T47D (cell line): ENCODE results near the gene PLAGL2.

Experiments used
- DNase-seq, 2 experiments: peaks; one replicate each; pipeline versions ENCODE4 v3.0.0 to v3.0.0-alpha.2; 2011 to 2012; ENCODE audit warnings: low read depth in 1 of 2, low spot score in 1 of 2
- JUND ChIP-seq: IDR thresholded peaks from 2 replicates; pipeline ENCODE4 v1.6.1; 2012; ENCODE audit warnings: low read depth
- in situ Hi-C: cut with HindIII; loops from 2 replicates; pipeline ENCODE4 v1.10.0; 2016; ENCODE audit warnings: low sequenced_read_pairs, low pct_unique_long_range_greater_than_20kb

Gene PLAGL2

DNA sequence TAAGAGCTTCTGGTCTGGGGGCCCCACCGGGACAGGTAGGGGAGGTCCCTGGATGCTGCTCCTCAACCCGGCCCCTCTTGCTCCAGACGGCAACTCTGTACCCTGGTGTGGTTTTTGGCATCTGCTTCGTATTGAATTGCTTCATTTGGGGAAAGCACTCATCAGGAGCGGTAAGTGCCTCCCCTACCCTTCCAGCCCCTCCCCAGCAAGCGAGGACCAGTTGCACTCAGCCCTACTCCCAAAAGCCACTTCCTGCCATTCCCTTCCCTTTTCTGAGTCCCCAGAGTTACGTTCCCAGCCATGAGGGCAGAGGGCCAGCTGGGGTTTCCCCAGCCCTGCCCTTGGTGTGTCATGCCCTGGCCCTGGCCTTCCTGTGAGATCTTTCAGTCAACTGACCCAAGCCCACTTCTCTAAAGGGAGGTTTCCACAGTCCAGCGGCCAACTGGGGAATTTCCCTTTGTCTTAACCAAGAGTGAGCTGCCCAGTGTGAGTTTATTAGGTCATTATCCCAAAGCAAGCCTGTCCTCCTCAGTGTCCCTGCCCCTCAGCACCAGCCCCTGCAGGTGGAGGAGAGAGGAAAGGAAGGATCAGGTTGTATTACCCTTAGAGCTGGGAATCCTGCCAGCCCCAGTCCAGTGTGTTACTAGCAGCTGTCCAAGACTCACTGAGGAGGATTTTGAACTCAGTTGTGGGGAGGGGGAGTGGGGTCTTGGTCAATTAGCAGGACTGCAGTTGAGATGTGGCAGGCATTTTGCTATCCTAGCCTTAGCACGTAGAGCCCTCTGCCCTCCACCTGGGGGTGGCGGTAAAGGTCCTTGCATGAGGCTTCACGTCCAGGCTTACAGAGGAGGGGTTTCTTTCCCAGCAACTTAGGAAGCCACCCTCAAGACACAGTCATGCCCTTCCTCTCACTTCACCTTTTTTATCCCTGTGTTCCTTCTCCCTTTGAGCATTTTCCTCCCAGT is 52.2 kb downstream of the PLAGL2 start:
- DNase-seq, result peak in 1 of 2 experiments; percentile 53
- in situ Hi-C loops, result no loop called here
- no peak for TF ChIP-seq JUND

DNA sequence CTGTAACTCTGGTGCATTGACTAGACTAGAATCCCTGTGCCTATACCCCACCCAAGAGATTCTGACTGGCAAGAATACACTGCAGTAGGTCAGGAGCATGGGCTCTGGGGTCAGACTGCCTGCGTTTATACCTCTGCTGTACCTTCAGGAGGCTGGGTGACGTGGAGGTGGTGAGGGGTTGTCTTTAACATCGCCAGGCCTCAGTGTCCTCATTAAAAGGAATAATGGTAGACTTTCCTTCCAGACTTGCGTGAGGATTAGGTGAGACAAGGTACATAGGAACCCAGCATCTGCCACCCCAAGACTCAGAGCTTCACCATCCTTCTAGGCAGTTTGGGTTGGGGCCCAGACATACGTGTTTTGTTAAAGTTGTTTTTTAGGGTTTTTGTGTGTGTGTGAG is 53.8 kb downstream of the PLAGL2 start:
- in situ Hi-C loops, result no loop called here
- DNase-seq, result no peak
- no peak for TF ChIP-seq JUND

DNA sequence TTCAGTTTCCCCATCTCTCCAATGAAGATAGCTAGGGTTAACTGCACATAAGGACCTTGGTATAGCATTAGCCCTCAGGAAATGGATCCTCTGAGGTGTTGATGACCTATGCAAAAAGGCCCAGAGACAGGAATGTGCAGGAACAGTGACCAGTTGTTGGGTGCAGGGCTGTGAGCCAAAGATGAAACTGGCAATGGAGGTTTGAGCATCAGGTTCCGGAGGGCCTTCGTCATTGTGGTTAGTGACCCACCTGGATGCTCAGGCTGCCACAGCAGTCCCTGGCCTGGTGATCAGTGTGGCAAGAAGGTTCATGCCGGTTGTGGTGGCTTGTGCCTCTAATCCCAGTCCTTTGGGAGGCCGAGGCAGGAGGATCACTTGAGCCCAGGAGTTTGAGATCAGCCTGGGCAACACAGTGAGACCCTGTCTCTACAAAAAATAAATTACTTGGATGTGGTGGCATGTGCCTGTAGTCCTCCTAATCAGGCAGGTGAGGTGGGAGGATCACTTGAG is 54.3 kb downstream of the PLAGL2 start:
- in situ Hi-C loops, result no loop called here
- DNase-seq, result no peak
- TF ChIP-seq JUND, result no peak

DNA sequence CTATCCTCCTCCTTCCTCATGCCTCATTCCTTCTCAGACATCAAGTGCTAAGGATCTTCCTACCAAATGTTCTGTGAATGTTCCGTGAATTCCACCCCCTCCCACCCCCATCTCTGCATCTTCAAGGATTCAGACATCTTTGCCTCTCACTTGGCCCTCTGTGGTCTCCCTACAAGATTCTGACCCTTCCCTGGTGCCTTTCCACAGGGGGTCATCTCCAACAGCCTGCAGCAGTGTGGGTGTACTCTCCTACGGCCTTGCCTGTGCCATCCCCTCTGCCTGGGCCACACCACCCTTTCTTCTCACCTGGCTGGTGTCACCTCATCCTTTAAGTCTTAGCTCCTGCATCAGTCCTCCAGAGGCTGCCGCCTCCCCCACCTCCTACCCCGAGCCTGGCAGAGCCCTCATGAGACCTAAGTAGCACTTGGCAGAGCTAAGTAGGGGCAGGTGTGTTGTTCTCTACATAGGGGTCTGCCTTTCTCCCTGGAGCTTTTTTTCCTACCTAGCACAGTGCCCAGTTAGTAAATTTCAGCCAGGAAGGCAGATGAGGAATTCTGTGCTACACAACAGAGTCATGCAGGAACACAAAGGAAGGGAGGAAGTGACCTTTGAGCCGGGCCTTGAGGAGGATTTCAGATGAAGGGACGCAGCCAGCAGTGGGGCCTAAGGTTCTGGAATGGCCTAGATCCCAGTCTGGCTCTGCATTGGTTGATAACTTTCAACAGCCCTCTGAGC is 55.0 kb downstream of the PLAGL2 start:
- in situ Hi-C loops, result no loop called here
- TF ChIP-seq JUND, result no peak
- DNase-seq, result no peak

DNA sequence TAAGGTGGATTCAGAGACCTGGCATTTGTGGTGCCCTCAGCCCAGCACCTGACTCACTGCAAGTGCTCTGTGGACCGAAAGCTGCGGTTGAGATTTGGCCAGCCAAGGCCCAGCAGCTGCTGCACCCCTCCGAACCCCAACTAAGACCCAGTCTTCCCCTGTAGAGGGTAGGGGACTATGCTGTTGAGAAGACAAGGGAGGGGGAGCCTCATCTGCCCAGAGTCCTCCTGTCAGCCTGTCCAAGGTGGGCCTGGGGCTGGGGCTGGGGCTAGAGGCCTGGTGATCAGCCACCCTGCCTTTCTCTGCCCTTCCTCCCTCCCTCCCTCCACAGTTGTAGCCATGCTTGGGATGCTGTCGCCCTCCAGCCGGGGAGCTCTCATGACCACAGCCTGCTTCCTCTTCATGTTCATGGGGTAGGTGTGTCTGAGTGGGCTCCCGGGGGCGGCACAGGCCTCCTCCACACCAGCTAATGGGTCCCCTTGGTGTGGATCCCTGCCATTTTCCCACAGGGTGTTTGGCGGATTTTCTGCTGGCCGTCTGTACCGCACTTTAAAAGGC is 57.2 kb downstream of the PLAGL2 start:
- in situ Hi-C loops, result no loop called here
- no peak for TF ChIP-seq JUND
- DNase-seq, result no peak

DNA sequence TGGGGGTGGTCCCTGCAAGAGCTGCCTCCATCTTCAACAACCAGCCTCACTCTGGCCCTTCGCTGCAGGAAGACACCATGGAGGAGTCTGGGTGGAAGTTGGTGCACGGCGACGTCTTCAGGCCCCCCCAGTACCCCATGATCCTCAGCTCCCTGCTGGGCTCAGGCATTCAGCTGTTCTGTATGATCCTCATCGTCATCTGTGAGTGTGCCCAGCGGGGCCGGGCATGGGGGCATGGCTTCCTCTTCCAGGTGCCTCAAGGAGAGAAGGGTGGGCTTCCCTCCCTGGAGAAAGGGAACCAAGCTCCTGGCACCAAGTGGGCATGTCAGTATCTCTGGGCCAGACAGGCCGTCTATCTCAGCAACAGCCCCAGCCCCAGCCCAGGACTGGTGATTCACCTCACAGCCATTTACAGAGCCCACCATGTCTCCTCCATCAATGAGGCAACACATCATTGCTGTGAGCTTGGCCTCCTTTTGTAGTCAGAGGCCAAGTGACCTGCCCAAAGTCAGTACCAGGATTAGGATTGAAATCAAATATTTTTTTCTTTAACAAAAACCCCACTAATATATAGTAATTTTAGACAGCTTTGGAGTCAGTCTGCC is 57.9 kb downstream of the PLAGL2 start:
- in situ Hi-C loops, result no loop called here
- DNase-seq, result no peak

DNA sequence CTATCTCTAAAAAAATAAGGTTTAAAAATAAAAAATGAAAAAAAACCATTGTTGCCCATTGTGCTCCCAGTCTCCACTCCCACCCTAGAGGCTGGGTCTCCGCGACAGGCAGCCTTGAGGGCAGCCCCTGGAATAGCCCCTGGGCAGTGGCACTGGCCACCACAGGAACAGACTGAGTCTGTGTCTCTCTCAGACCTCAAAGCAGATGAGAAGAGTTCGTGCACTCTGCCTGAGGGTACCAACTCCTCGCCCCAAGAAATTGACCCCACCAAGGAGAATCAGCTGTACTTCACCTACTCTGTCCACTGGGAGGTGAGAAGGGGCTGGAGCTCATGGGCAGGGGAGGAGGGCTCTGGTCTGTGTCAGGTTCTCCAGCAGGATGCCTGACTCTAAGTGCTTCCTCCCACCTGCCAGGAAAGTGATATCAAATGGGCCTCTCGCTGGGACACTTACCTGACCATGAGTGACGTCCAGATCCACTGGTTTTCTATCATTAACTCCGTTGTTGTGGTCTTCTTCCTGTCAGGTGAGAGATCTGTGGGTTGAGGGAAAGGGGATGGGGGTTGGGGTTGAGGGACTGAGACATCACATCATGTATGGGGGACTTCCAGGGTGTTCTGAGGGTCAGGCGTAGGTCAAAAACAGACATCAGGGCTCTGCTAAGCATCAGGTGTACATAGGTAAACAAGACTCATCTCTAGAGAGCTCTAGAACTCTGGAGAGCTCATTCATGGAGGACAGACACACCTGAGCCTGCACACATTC is 62.5 kb downstream of the PLAGL2 start:
- in situ Hi-C loops, result no loop called here
- no peak for DNase-seq

More for the DNA sequence above, 57.9 kb downstream of the PLAGL2 start:
- no peak for TF ChIP-seq JUND

DNA sequence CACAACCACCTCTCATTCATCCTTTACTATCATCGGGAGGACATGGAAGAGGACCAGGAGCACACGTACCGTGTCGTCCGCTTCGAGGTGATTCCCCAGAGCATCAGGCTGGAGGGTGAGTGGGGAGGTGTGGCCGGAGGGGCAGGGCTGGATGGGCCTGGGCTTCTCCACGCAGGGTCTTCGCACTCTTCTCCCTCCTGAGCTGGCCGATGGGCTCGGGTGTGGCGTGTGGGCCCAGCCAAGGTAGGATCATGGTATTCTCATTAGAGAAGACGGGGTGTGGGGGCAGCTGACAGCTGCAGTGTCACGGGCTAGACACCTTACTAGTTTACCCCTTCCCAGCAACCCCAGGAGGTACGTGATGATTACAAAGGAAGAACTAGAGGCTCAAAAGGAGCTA is 64.6 kb downstream of the PLAGL2 start:
- no peak for DNase-seq
- TF ChIP-seq JUND, result no peak
- in situ Hi-C loops, result no loop called here

More for the DNA sequence above, 62.5 kb downstream of the PLAGL2 start:
- TF ChIP-seq JUND, result no peak
